DOHH2 (cell line): Measurements from ENCODE around the gene ANOS1.
"Not testable (repeated sequence)": the region's sequence is repeated elsewhere in the genome, so short reads cannot be mapped to it uniquely, and the experiment has no call there.

Experiments used
- H3F3A ChIP-seq: fragments of 200-600 bp; sonication (generic), shearing (Covaris generic); 2 replicates; pipeline ENCODE4 v1.6.0; 2016; ENCODE audit warnings: antibody characterized with exemption, mild to moderate bottlenecking; ENCODE audit not compliant: control insufficient read depth, insufficient read depth
- H3K27ac ChIP-seq: fragments of 200-600 bp; sonication (generic); 2 replicates; pipeline ENCODE4 v1.5.1; 2014; ENCODE audit warnings: low read depth, mild to moderate bottlenecking, low read length, moderate library complexity
- H3K27me3 ChIP-seq: fragments of 200-600 bp; sonication (generic); 2 replicates; pipeline ENCODE4 v1.6.1; 2014; ENCODE audit warnings: mild to moderate bottlenecking, low read length, mixed read lengths; ENCODE audit not compliant: control insufficient read depth
- H3K36me3 ChIP-seq: fragments of 200-600 bp; sonication (generic); 2 replicates; pipeline ENCODE4 v1.6.1; 2014; ENCODE audit warnings: mild to moderate bottlenecking, low read length, moderate library complexity, mixed read lengths; ENCODE audit not compliant: control insufficient read depth
- H3K4me1 ChIP-seq: fragments of 200-600 bp; sonication (generic); 2 replicates; pipeline ENCODE4 v1.6.1; 2014; ENCODE audit warnings: mild to moderate bottlenecking, low read length, mixed read lengths; ENCODE audit not compliant: control insufficient read depth
- H3K4me2 ChIP-seq: fragments of 200-600 bp; sonication (generic); 2 replicates; pipeline ENCODE4 v1.6.0; 2014; ENCODE audit warnings: mild to moderate bottlenecking, low read length, moderate library complexity
- H3K4me3 ChIP-seq: fragments of 200-600 bp; sonication (generic); 2 replicates; pipeline ENCODE4 v1.5.1; 2014; ENCODE audit warnings: mild to moderate bottlenecking, low read length, mixed read lengths
- H3K79me2 ChIP-seq: fragments of 200-600 bp; sonication (generic); 2 replicates; pipeline ENCODE4 v1.6.1; 2014; ENCODE audit warnings: mild to moderate bottlenecking, low read length, mixed read lengths; ENCODE audit not compliant: control insufficient read depth
- H3K9me2 ChIP-seq: fragments of 200-600 bp; sonication (generic); replicated peaks from 2 replicates; pipeline ENCODE4 v1.6.1; 2014; ENCODE audit warnings: mild to moderate bottlenecking, low read length, mixed read lengths; ENCODE audit not compliant: control insufficient read depth
- H3K9me3 ChIP-seq: fragments of 200-600 bp; sonication (generic); 2 replicates; pipeline ENCODE4 v1.6.1; 2014; ENCODE audit warnings: antibody characterized with exemption, low read length, mixed read lengths; ENCODE audit not compliant: control insufficient read depth, insufficient read depth
- H4K20me1 ChIP-seq: fragments of 200-600 bp; sonication (generic); 2 replicates; pipeline ENCODE4 v1.6.0; 2014; ENCODE audit warnings: low read depth, mild to moderate bottlenecking, antibody characterized with exemption, low read length, moderate library complexity; ENCODE audit not compliant: control insufficient read depth, insufficient read depth
- CTCF ChIP-seq: fragments of 200-600 bp; sonication (generic); IDR thresholded peaks from one replicate; pipeline ENCODE4 v1.5.1; 2014; ENCODE audit warnings: antibody characterized with exemption, mild to moderate bottlenecking, low read depth, low read length; ENCODE audit not compliant: poor library complexity, severe bottlenecking
- EZH2phosphoT487 ChIP-seq: fragments of 200-600 bp; sonication (generic); IDR thresholded peaks from 2 replicates; pipeline ENCODE4 v1.6.1; 2017; ENCODE audit warnings: borderline replicate concordance, mild to moderate bottlenecking, antibody characterized with exemption, low read length, moderate library complexity, mixed read lengths

Gene ANOS1

GRCh38 chrX:8504451-8504850 lies 227.5 kb downstream of the ANOS1 start:
- no peak overlapping the region for H3K27ac ChIP-seq
- H3K9me3 ChIP-seq: no peaks in the 10 kb centered on the region
- no peak overlapping the region for H3K4me2 ChIP-seq
- H3K4me3 ChIP-seq: no peak overlapping the region
- no peaks in the 10 kb centered on the region for H3K27me3 ChIP-seq
- no peaks in the 10 kb centered on the region for H4K20me1 ChIP-seq
- no peaks in the 10 kb centered on the region for H3K79me2 ChIP-seq
- no peaks in the 10 kb centered on the region for H3K36me3 ChIP-seq
- H3K9me2 ChIP-seq: no peaks in the 10 kb centered on the region
- no peaks in the 10 kb centered on the region for H3K4me1 ChIP-seq
- no peaks in the 10 kb centered on the region for H3F3A ChIP-seq
- TF ChIP-seq EZH2phosphoT487 (no peak), CTCF (no peak)

- not testable (repeated sequence) for H3K4me1 ChIP-seq, H4K20me1 ChIP-seq, H3K36me3 ChIP-seq, H3K4me2 ChIP-seq, H3K27me3 ChIP-seq, H3K9me2 ChIP-seq, H3K9me3 ChIP-seq, H3F3A ChIP-seq, H3K4me3 ChIP-seq, H3K27ac ChIP-seq, H3K79me2 ChIP-seq
Observed at GRCh38 chrX:8502101-8502500, 229.8 kb downstream of the ANOS1 start.

GRCh38 chrX:8500203-8500602 lies 231.7 kb downstream of the ANOS1 start:
- no peak overlapping the region for H3K4me3 ChIP-seq
- no peaks in the 10 kb centered on the region for H3F3A ChIP-seq
- H3K9me3 ChIP-seq: no peaks in the 10 kb centered on the region

DNA sequence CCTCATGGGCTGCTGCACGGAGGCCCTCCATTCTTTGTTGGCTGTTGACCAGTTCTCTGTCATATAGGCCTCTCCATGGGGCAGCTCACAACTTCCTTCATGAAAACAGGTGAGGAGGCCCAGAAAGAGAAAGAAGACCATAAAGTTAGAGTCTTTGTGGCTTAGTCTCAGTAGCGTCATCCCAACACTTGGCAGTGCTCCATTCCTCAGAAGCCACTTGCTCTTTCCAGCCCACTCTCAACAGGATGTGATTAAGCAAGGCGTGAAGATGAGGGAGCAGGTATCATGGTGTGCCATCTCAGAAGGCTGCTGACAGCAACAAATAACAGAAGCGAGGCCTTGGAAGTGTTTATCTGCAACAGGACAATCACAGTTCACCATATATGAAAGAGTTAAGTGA lies 236.9 kb downstream of the ANOS1 start:
- H3K36me3 ChIP-seq, H3K4me1 ChIP-seq: not testable (repeated sequence)

More at GRCh38 chrX:8500203-8500602, 231.7 kb downstream of the ANOS1 start:
- no peaks in the 10 kb centered on the region for H3K4me1 ChIP-seq
- no peak overlapping the region for H3K4me2 ChIP-seq
- H3K9me2 ChIP-seq: no peaks in the 10 kb centered on the region
- H3K79me2 ChIP-seq: no peaks in the 10 kb centered on the region
- no peaks in the 10 kb centered on the region for H3K27me3 ChIP-seq
- TF ChIP-seq EZH2phosphoT487 (no peak), CTCF (no peak)
- no peak overlapping the region for H3K27ac ChIP-seq
- H4K20me1 ChIP-seq: no peaks in the 10 kb centered on the region
- no peaks in the 10 kb centered on the region for H3K36me3 ChIP-seq

More for the DNA sequence above, 236.9 kb downstream of the ANOS1 start:
- not testable (repeated sequence) for H3K9me2 ChIP-seq, H3K27me3 ChIP-seq, H4K20me1 ChIP-seq, H3K79me2 ChIP-seq, H3F3A ChIP-seq, H3K4me3 ChIP-seq, H3K9me3 ChIP-seq, H3K4me2 ChIP-seq, H3K27ac ChIP-seq
